ENCODE results near the gene CDCA5.
A peak's percentile ranks its signal among the peaks of the same experiment; 100 is the strongest.

CDCA5 gene, protein sequence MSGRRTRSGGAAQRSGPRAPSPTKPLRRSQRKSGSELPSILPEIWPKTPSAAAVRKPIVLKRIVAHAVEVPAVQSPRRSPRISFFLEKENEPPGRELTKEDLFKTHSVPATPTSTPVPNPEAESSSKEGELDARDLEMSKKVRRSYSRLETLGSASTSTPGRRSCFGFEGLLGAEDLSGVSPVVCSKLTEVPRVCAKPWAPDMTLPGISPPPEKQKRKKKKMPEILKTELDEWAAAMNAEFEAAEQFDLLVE

GRCh38 chr11:65083834-65084597, at the start of gene CDCA5, which contains the start of gene ZFPL1:
TSS of gene CDCA5 (minus strand) at chr11:65084040. CDS start at chr11:65083978, 62 bp downstream.
TSS of gene ZFPL1 (plus strand) at chr11:65084222. CDS start at chr11:65084699, 477 bp downstream.
- DNase-seq, result peak; percentile 94

DNA sequence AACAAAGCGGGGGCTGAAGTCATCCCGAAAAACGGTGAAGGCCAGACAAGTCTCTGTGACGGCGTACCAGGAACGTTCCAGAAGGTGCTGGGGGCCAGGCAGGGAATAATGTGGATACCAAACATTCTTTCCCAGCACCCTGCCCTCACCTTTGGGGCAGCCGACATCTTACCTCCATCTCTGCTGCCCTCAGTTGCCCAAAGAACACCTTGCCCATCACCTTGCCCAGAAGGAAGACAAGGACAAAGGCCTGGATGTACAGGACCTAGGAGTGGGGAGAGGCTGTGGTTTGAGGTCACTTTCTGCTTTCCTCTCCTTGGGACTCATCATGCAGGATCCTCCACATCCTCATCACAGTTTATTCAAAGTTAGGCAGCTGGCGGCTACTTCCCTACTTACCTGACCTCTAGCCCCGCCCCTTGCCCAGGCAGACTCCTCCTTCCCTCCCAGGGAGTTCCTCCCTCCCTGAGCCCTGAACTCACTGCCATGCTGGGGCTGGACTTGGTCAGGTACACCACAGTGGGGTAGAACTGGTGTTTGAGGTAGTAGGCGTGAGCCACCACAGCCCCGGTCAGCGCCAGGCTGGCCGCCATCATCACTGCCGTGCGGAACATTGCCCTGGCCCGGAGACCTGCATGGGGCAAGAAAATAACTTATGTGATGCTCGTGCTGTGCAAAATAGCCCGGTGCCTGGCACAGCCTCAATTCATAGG, 49.3 kb upstream of the CDCA5 start:
- no peak for DNase-seq

GRCh38 chr11:65132238-65132987, 48.6 kb upstream of the CDCA5 start:
- DNase-seq, result no peak

GRCh38 chr11:65131895-65132237, 48.0 kb upstream of the CDCA5 start:
- DNase-seq, result no peak

DNA sequence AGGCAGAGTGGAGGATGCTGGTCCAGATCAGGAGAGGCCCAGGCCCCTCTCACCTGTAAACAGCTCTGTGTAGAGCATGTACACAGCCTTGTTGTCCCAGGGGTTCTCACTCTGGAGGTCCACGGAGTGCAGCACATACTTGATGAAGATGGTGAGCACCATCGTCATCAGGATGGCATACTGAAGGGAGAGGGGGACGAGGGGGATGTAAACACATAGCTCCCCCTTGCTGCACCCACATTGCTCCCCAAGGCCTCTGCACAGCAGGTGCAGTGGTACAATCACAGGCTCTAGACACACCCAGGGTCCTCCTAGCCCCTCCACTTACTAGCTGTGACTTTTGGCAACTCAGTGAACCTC, 47.6 kb upstream of the CDCA5 start:
- no peak for DNase-seq

DNA sequence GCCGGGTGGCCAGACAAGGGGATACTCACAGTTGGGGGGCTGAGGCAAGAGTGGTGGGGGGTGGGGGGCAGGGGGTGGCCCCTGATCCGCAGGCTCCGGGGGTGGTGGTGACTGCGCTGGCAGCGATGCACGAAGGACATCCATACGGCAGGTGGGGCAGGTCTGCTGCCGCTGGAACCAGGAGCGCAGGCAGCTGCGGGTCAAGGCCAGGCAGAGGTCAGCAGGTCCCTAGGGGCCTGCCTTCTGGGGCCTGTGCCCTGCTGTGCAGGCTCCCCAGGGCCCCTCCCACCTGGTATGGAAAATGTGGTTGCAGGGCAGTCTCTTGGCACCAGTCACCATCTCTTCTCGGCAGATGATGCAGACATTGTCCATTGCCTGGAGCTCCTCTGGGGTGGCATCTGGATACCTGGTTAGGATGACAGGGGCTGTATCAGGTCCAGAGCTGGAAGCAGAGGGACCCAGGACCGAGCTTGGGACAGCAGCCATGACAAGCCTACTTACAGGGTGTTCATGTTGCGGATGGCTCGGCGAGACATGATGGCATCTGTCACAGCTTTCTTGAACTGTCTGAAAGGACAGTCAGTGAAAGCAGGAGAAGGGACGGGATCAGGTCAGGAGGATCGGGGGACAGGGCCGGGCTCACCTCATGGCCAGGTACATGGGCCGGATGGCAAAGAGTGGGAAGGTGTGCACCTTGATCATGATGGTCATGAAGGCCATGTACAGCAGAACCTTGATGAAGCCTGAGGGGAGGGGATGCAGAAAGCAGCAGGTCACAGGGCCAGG, 47.0 kb upstream of the CDCA5 start:
- DNase-seq, result no peak

DNA sequence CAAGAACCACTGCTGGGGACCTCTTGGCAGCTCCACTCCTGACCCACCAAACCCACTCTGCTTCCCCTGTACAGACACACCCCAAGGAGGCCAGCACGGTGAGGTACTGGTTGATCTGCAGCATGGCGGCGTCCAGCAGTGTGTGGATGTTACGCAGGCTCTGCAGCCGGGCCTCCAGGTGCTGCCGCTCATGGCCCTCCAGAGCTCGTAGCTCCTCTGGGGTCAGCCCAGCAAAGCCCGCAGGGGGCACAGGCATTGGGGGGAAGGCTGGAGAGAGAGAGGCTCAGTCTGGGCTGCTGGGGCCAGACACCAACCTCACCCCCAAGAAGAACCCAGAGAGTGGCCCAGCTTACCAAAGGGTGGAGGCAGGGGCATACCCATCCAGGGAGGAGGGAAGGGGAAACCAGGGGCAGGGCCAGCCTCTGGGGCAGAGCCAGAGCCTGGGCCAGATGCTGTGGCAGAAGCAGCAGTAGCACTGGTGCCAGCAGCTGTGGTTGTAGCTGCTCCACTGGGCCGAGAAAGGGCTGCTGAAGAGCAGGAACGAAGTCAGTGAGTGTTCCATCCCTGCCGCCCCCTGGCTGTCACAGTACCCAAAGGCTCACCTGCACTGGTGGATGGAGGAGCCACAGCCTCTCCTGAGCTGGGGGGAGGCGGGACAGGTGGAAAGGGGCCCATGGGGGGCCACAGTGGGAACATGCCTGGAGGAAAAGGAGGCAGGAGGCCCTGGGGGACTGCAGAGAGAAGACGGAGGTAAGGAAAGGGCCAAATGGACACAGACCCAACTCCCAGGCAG, 46.0 kb upstream of the CDCA5 start:
- DNase-seq, result no peak

DNA sequence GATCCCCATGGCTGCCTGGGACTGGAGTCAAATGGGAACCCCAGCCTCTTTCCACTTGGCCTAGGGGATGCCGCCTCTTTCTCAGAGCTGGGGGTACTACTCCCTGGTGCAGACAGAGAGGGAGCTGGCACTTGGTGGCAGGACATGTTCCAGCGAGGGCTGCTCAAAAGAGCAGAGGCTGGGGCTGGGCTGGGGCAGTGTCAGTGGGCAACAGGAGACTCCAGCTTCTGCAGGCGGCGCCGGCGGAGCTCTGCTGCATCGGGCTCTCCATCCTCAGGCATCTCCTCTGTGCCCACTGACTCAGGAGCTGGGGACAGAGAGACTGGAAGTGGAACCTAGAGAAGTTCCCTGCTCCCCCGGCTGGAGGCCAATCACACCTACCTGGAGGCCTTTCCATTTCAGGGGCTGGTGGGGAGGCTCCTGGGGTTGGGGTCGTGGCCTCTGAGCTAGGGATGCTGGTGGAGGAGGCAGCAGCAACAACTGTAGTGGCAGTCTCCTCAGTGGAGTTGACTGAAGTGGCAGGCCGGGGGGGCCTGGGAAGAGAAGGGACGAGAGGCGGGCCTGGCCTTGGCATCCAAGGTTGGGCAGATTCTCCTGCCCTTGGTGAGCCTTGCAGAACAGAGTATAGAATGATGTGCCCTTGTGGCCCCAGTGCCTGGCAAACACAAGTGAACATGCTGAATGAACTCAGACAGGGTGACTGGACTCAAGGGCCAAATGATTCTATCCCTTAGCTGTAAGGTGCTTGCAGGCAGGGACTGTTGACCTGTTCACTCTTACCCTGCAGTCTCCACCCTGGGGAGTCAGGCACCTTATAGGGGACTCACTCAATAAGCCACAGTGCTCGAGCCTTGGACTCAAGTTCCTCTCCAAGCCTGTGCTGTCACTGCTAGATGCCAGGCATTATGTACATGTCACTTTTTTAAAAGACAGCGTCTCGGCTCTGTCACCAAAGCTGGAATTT, 44.6 kb upstream of the CDCA5 start:
- no peak for DNase-seq

DNA sequence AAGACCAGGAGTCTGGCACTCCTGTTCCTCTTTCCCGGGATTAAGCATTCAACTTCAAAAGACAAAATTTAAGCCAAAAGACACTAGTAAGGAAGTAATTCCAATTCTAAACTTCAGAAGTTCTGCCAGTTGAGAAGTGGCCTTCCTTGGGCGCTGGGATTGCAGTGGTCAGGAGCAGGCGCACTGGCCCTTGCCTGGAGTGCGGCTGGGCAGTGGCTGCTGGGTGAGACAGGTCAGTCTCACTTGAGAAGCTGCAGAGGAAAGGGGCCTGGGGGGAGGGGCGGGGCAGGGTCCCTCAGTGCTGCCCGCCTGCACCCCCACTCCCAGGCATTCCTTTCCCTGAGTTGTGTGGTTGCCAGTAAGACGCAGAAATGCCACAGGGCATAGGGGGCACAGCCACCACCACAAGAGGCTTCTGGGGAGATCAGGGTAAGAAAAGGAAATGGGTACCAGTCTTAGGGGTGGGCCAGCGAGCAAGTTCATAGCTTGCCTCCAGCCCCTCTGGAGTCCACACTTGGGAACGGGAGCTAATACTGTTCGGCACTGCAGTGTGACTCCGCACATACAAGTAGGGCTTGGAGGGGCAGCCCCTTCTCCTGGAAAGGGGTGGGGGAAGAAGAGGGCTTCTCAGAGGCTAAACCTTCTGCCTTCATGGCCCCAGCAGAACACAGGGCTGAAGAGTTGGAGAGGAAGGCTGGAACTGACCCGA, 43.8 kb upstream of the CDCA5 start:
- no peak for DNase-seq

DNA sequence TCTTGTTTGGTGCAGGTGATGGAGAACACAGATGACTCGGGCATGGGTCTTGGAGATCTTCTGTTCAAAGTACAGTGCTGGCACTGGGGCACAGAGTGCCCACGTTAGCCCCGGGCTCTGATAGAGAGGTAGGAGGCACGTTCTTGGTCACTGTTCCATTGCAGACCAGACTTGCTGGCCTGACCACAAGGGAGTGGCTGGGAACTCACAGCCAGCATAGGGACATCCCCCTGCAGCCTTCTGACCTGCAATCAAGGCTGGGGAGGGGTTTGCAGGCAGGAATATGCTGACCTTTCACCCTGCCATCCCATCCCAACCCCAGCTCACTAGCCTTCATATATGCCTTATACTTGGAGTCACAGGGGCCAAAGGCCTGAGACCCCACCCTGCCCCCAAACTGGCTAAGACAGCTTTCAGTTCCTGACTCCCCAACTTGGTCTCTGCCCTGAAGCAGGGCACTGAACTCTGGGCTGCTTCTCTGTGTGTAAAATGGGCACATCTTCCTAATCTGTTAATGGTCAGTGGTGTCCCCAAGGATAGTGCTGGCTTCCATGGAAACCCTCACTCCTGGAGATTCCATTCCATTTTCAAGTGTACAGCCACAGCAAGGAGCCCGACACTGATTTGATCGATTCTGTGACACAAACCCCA, 42.9 kb upstream of the CDCA5 start:
- DNase-seq, result no peak

GRCh38 chr11:65125197-65126056, 41.6 kb upstream of the CDCA5 start:
- DNase-seq, result no peak

GRCh38 chr11:65124480-65125196, 40.8 kb upstream of the CDCA5 start:
- no peak for DNase-seq

- DNase-seq, result peak; percentile 97
Observed at GRCh38 chr11:65121865-65122696, 38.2 kb upstream of the CDCA5 start, which contains the start of the genes FAU and MRPL49. TSS of gene FAU (minus strand) at chr11:65122134. CDS start at chr11:65121813, 321 bp downstream. TSS of gene MRPL49 (plus strand) at chr11:65122321. CDS start at chr11:65122347, 26 bp downstream.

- no peak for DNase-seq
Observed at GRCh38 chr11:65121447-65121864, 37.6 kb upstream of the CDCA5 start.

- DNase-seq, result no peak
Observed at GRCh38 chr11:65120831-65121230, 37.0 kb upstream of the CDCA5 start.

GRCh38 chr11:65119670-65119995, 35.8 kb upstream of the CDCA5 start:
- no peak for DNase-seq
